GM23248 (cell line): Measurements from ENCODE around the gene TDRD7. TPM values are rescaled to one million over a fixed set of nuclear protein-coding genes. Genes with fewer than 3 reads are reported as not detected.

Experiments
- DNase-seq: peaks from one replicate; pipeline ENCODE4 v3.0.0-alpha.2; 2015
- H2AFZ ChIP-seq: fragments of 200-600 bp; sonication (generic); 2 replicates; pipeline ENCODE4 v1.6.1; 2016; ENCODE audit warnings: antibody characterized with exemption
- H3F3A ChIP-seq: fragments of 200-600 bp; sonication (generic); 2 replicates; pipeline ENCODE4 v1.6.1; 2016; ENCODE audit warnings: mild to moderate bottlenecking, antibody characterized with exemption, mixed run types; ENCODE audit not compliant: insufficient read depth
- H3K27ac ChIP-seq: fragments of 200-600 bp; sonication (generic); 2 replicates; pipeline ENCODE4 v1.5.1; 2016; ENCODE audit warnings: mild to moderate bottlenecking
- H3K27me3 ChIP-seq: fragments of 200-600 bp; sonication (generic); replicated peaks from 2 replicates; pipeline ENCODE4 v1.6.1; 2016; ENCODE audit warnings: mild to moderate bottlenecking; ENCODE audit not compliant: insufficient read depth
- H3K36me3 ChIP-seq: fragments of 200-600 bp; sonication (generic); 2 replicates; pipeline ENCODE4 v1.6.1; 2016; ENCODE audit warnings: low read depth, mild to moderate bottlenecking
- H3K4me1 ChIP-seq: fragments of 200-600 bp; sonication (generic); 2 replicates; pipeline ENCODE4 v1.6.1; 2016; ENCODE audit warnings: mild to moderate bottlenecking; ENCODE audit not compliant: insufficient read depth
- H3K4me2 ChIP-seq: fragments of 200-600 bp; sonication (generic); one replicate; pipeline ENCODE4 v1.6.1; 2016; ENCODE audit warnings: mild to moderate bottlenecking; ENCODE audit not compliant: unreplicated experiment
- H3K4me3 ChIP-seq: fragments of 200-600 bp; sonication (generic); 2 replicates; pipeline ENCODE4 v1.5.1; 2016; ENCODE audit warnings: mild to moderate bottlenecking
- H3K79me2 ChIP-seq: fragments of 200-600 bp; sonication (generic); 2 replicates; pipeline ENCODE4 v1.6.1; 2016; ENCODE audit warnings: mild to moderate bottlenecking; ENCODE audit not compliant: insufficient read depth
- H3K9ac ChIP-seq: fragments of 200-600 bp; sonication (generic); 2 replicates; pipeline ENCODE4 v1.6.1; 2016; ENCODE audit warnings: mild to moderate bottlenecking
- H3K9me2 ChIP-seq: fragments of 200-600 bp; sonication (generic); 2 replicates; pipeline ENCODE4 v1.6.1; 2016; ENCODE audit warnings: mixed run types, mild to moderate bottlenecking, moderate library complexity; ENCODE audit not compliant: insufficient read depth
- H3K9me3 ChIP-seq: fragments of 200-600 bp; sonication (generic); one replicate; pipeline ENCODE4 v1.6.1; 2017; ENCODE audit warnings: low read depth
- H4K20me1 ChIP-seq: fragments of 200-600 bp; sonication (generic); 2 replicates; pipeline ENCODE4 v1.6.0; 2016; ENCODE audit not compliant: insufficient read depth
- EZH2 ChIP-seq: fragments of 200-600 bp; sonication (generic); IDR thresholded peaks from 2 replicates; pipeline ENCODE4 v1.6.1; 2018; ENCODE audit warnings: antibody characterized with exemption, mild to moderate bottlenecking; ENCODE audit not compliant: insufficient read depth, poor library complexity, severe bottlenecking
- EZH2phosphoT487 ChIP-seq: fragments of 200-600 bp; sonication (generic); IDR thresholded peaks from 2 replicates; pipeline ENCODE4 v1.6.1; 2018; ENCODE audit warnings: antibody characterized with exemption, moderate library complexity, mild to moderate bottlenecking, low read depth; ENCODE audit not compliant: insufficient read depth
- WGBS, 2 experiments: methylation state at CpG; one replicate each; pipeline ENCODE4 v1.1.6; 2015 to 2017; ENCODE audit warnings: low lambda C conversion rate in 2 of 2, low coverage in 1 of 2; ENCODE audit errors: missing lambda C conversion rate in 2 of 2; 5-methylcytosine and 5-hydroxymethylcytosine counted together
- in situ Hi-C: fragments of 300-500 bp; cut with MboI; formaldehyde crosslinking; loops from 2 replicates; pipeline ENCODE4 v1.15.0; 2020
- polyA plus RNA-seq: library from polyadenylated mRNA; unstranded; fragments of >200 nt; fragmentation: Nextera tagmentation; extraction: Ambion mirVana; gene quantifications from 2 replicates; pipeline ENCODE4 v1.2.1, GENCODE V29; 2016
- total RNA-seq: library from RNA; depleted of rRNA; stranded (reverse); fragments of >200 nt; shearing (Covaris generic); gene quantifications from 2 replicates; pipeline ENCODE4 v1.2.3, GENCODE V29; 2014

TDRD7 gene
- total and polyA plus RNA-seq, 2 experiments from 2014 or later = 4.9 to 6.6 TPM

DNA sequence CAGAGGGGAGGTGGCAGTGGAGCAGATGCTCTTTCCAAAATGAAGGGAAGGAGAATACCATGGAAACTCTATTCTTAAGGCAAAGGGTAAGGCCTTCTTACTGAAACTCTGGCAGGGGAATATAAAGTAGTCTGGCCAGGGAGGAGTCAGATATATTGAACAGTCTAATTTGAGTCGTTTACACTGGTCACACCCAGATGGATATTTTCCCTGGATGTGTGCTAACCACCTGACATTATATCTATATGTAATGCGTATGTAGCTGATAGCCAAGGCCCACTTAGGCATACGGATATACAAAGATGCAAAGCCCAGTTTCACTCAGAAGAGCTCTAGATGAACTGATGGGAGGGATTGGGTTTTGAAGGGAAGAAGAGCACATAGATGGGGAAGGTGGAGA is 7.0 kb downstream of the TDRD7 start:
- Histone ChIP-seq H3K4me1 (peaks cover 12% of the 10 kb centered on the region; the same call in 1 of the 2 replicates), H3K4me3 (no peak overlapping the region), H3F3A (peaks cover 23% of the 10 kb centered on the region), H3K4me2 (no peak overlapping the region), H4K20me1 (no peaks in the 10 kb centered on the region), H3K27ac (no peak overlapping the region), H3K9me3 (no peaks in the 10 kb centered on the region), H3K79me2 (0 out of 2 replicates have a peak, but pooled peaks cover 12% of the 10 kb centered on the region), H3K9ac (no peak overlapping the region), H3K27me3 (no peaks in the 10 kb centered on the region), H3K9me2 (no peaks in the 10 kb centered on the region), H3K36me3 (no peaks in the 10 kb centered on the region), H2AFZ (no peak overlapping the region)
- no peak for DNase-seq
- in situ Hi-C loops = no loop called here
- TF ChIP-seq EZH2phosphoT487 = no peak
- no peak for TF ChIP-seq EZH2
- WGBS, 2 experiments = 66 to 68% methylated on average over 3 of the region's 3 CpGs

DNA sequence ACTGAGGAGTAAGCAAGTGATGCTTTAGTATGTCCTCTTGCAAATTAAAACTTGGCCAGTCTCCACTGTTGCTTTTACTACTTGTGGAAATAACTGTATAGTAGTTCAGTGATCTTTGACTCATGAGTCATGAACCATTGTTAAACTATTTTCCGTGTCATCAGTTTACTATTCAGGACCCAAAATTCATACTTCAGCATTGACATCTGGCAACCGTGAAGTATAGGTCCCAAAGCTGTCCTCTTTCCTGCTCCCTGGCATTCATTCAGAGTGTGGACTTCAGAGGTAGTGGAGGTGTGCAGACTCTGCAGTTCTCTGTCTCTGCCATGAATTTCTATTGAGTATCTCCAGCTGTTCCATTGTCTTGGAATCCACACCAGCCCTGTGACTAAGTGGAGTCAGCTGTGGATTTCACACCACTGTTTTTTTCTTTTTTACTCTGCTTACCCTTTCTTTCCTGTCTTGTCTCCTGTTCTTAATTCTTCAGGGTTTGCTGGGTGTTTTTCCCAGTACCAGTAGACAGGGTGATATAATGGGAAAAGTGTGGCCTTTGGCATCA is 7.5 kb downstream of the TDRD7 start:
- no peak overlapping the region for H3K4me2 ChIP-seq
- no peaks in the 10 kb centered on the region for H3K9me3 ChIP-seq
- H3K9ac ChIP-seq = no peak overlapping the region
- no peaks in the 10 kb centered on the region for H4K20me1 ChIP-seq
- H3F3A ChIP-seq = peaks cover 23% of the 10 kb centered on the region
- H3K4me1 ChIP-seq = peaks cover 12% of the 10 kb centered on the region; the same call in 1 of the 2 replicates
- in situ Hi-C loops = no loop called here
- H3K36me3 ChIP-seq = no peaks in the 10 kb centered on the region
- H3K27ac ChIP-seq = no peak overlapping the region; the same call in 1 of the 2 replicates
- no peak for TF ChIP-seq EZH2phosphoT487
- no peak for TF ChIP-seq EZH2
- H3K27me3 ChIP-seq = no peaks in the 10 kb centered on the region
- H3K9me2 ChIP-seq = no peaks in the 10 kb centered on the region
- WGBS, 2 experiments = 0 to 2% methylated on average over 2 of the region's 2 CpGs
- H3K4me3 ChIP-seq = no peak overlapping the region
- 0 out of 2 replicates have a peak, but pooled peaks cover 12% of the 10 kb centered on the region for H3K79me2 ChIP-seq
- DNase-seq = peak; percentile 76
- H2AFZ ChIP-seq = no peak overlapping the region

DNA sequence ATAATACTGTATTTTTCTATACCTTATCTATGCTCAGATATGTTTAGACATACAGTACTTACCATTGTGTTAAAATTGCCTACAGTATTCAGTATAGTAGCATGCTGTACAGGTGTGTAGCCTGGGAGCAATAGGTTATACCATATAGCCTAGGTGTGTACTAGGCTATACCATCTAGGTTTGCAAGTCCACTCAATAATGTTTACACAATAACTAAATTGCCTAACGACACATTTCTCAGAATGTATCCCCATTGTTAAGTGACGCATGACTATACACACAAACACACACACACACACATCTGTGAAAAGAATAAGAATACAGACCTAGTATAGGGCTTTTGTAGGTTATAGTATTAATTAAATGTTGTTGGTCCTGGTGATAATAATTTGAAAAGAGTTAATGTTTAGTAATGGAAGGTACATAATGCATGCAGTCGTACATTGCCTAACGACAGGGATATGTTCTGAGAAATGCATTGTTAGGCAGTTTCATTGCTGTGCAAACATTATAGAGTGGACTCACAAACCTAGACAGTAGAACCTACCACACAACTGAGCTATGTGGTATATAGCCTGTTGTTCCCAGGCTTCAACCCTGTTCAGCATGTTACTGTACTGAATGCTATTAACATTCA is 13.6 kb downstream of the TDRD7 start:
- peaks cover 3% of the 10 kb centered on the region; the same call in 1 of the 2 replicates for H3F3A ChIP-seq
- no peak for DNase-seq
- 0 out of 2 replicates have a peak, but pooled peaks cover 10% of the 10 kb centered on the region for H3K79me2 ChIP-seq
- H3K4me3 ChIP-seq = no peak overlapping the region
- no peaks in the 10 kb centered on the region for H3K27me3 ChIP-seq
- 94 to 96% methylated on average over 4 of the region's 4 CpGs for WGBS, 2 experiments
- in situ Hi-C loops = no loop called here
- H3K4me1 ChIP-seq = no peaks in the 10 kb centered on the region
- H3K9ac ChIP-seq = no peak overlapping the region
- H3K27ac ChIP-seq = no peak overlapping the region
- H3K4me2 ChIP-seq = no peak overlapping the region
- H3K9me2 ChIP-seq = no peaks in the 10 kb centered on the region
- H3K9me3 ChIP-seq = no peaks in the 10 kb centered on the region
- TF ChIP-seq EZH2 = no peak
- TF ChIP-seq EZH2phosphoT487 = no peak
- H2AFZ ChIP-seq = no peak overlapping the region
- H3K36me3 ChIP-seq = no peaks in the 10 kb centered on the region
- H4K20me1 ChIP-seq = no peaks in the 10 kb centered on the region

DNA sequence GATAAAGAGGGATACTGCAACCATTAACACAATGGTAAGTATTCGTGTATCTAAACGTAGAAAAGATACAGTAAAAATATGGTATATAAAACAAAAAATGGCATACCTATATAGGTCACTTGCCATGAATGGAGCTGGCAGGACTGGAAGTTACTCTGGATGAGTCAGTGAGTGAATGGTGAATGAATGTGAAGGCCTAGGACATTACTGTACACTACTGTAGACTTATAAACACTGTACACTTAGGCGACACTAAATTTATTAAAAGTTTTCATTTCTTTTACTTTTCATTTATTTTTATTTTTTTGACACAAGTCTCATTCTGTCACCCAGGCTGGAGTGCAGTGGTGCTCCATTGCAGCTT is 14.1 kb downstream of the TDRD7 start:
- DNase-seq = no peak
- no peak for TF ChIP-seq EZH2phosphoT487
- TF ChIP-seq EZH2 = no peak
- in situ Hi-C loops = no loop called here

More for the DNA sequence above, 14.1 kb downstream of the TDRD7 start:
- Histone ChIP-seq H3K4me1 (no peaks in the 10 kb centered on the region), H3K27me3 (no peaks in the 10 kb centered on the region), H3K36me3 (no peaks in the 10 kb centered on the region), H3K9ac (no peak overlapping the region), H3K9me3 (no peaks in the 10 kb centered on the region), H2AFZ (no peak overlapping the region), H3K4me2 (no peak overlapping the region), H3K9me2 (no peaks in the 10 kb centered on the region), H4K20me1 (no peaks in the 10 kb centered on the region), H3F3A (no peaks in the 10 kb centered on the region), H3K27ac (no peak overlapping the region), H3K79me2 (0 out of 2 replicates have a peak, but pooled peaks cover 6% of the 10 kb centered on the region), H3K4me3 (no peak overlapping the region)
- 85 to 94% methylated on average over 3 of the region's 3 CpGs for WGBS, 2 experiments
